Measurements from ENCODE around the gene TECPR2. TPM values are rescaled to one million over a fixed set of nuclear protein-coding genes. Genes with fewer than 3 reads are reported as not detected.

Gene TECPR2
- total and polyA plus RNA-seq, 2 of the 13 experiments (the other 11 are each of a cell fraction or from before 2014, with no cell fraction given), result 3.5 to 5.7 TPM

- TF ChIP-seq ZBTB33 (CRISPR knock-in tag; IDR thresholded peaks at IDR 0.05) (0 out of 2 replicates have a peak, but pooled peaks have one; percentile 21), BRCA1 (CRISPR knock-in tag; IDR thresholded peaks at IDR 0.05) (0 out of 2 replicates have a peak, but pooled peaks have one; percentile 30), MBNL3 (CRISPR knock-in tag; conservative IDR thresholded peaks at IDR 0.05) (no peak), ZNF614 (CRISPR knock-in tag; IDR thresholded peaks at IDR 0.05; ENCODE audit: borderline replicate concordance) (peak; percentile 51; the same call in 1 of the 2 replicates), PAWR (CRISPR knock-in tag; IDR thresholded peaks at IDR 0.05; ENCODE audit: borderline replicate concordance) (no peak), HNRNPH1 (optimal IDR thresholded peaks at IDR 0.05; ENCODE audit: low read depth, low read length) (no peak), LRRFIP1 (CRISPR knock-in tag; conservative IDR thresholded peaks at IDR 0.05) (no peak), ZNF598 (CRISPR knock-in tag; IDR thresholded peaks at IDR 0.05; ENCODE audit: borderline replicate concordance) (no peak), IRX3 (CRISPR knock-in tag; IDR thresholded peaks at IDR 0.05; ENCODE audit: borderline replicate concordance, low read depth) (no peak), SCMH1 (CRISPR knock-in tag; IDR thresholded peaks at IDR 0.05; ENCODE audit: borderline replicate concordance) (no peak), ZNF747 (CRISPR knock-in tag; IDR thresholded peaks at IDR 0.05; ENCODE audit: borderline replicate concordance) (no peak; the same call in 1 of the 2 replicates), JUN (CRISPR knock-in tag; IDR thresholded peaks at IDR 0.05) (no peak), ZNF564 (CRISPR knock-in tag; IDR thresholded peaks at IDR 0.05) (no peak), TP53 (CRISPR knock-in tag; conservative IDR thresholded peaks at IDR 0.05) (no peak), SMAD1 (CRISPR knock-in tag; IDR thresholded peaks at IDR 0.05; ENCODE audit: borderline replicate concordance, low read depth) (0 out of 2 replicates have a peak, but pooled peaks have one; percentile 12), TFAP4 (IDR thresholded peaks at IDR 0.05; ENCODE audit: borderline replicate concordance, low read depth) (peak; percentile 39; the same call in 1 of the 2 replicates), ZSCAN12 (CRISPR knock-in tag; IDR thresholded peaks at IDR 0.05) (no peak), ZNF546 (CRISPR knock-in tag; conservative IDR thresholded peaks at IDR 0.05) (no peak), LCORL (IDR thresholded peaks at IDR 0.05) (no peak), LCORL (CRISPR knock-in tag; IDR thresholded peaks at IDR 0.05) (peak; percentile 68; the same call in 1 of the 2 replicates), E2F5 (CRISPR knock-in tag; conservative IDR thresholded peaks at IDR 0.05) (no peak), MLX (CRISPR knock-in tag; IDR thresholded peaks at IDR 0.05) (no peak), REXO4 (CRISPR knock-in tag; IDR thresholded peaks at IDR 0.05; ENCODE audit: borderline replicate concordance) (no peak), ZFP1 (CRISPR knock-in tag; IDR thresholded peaks at IDR 0.05) (no peak; the same call in 1 of the 2 replicates)
These were observed 45.8 kb upstream of the TECPR2 start (continued) for GRCh38 chr14:102316743-102317563.
